ENCODE measurements around the gene ULK4.
"Not testable (repeated sequence)": the region's sequence is repeated elsewhere in the genome, so short reads cannot be mapped to it uniquely, and the experiment has no call there.

ULK4 gene

GRCh38 chr3:41565948-41566514 lies 395.9 kb downstream of the ULK4 start:
- DNase-seq = no peak

DNA sequence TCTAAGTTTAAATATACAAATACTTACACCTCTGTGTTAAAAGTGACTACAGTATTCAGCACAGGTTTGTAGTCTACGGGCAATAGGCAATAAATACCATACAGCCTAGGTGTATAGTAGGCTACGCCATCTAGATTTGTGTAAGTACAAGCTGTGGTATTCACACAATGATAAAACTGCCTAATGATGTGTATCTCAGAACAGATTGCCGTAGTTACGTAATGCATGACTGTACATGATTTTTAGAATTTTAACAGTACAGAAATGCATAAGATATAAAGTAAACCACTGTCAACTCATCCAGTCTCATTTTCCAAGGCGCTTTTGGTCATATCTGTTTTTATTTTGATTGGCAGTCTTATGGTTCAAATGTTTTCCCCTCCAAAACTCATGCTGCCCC lies 396.9 kb downstream of the ULK4 start:
- no peak for DNase-seq

GRCh38 chr3:41556245-41556644 lies 405.7 kb downstream of the ULK4 start:
- not testable (repeated sequence) for DNase-seq

- no peak for DNase-seq
These were observed 428.9 kb downstream of the ULK4 start for GRCh38 chr3:41532976-41533375.

- no peak for DNase-seq
These were observed 434.8 kb downstream of the ULK4 start for GRCh38 chr3:41526995-41527573.

GRCh38 chr3:41525303-41526064 lies 436.4 kb downstream of the ULK4 start:
- DNase-seq = no peak

DNA sequence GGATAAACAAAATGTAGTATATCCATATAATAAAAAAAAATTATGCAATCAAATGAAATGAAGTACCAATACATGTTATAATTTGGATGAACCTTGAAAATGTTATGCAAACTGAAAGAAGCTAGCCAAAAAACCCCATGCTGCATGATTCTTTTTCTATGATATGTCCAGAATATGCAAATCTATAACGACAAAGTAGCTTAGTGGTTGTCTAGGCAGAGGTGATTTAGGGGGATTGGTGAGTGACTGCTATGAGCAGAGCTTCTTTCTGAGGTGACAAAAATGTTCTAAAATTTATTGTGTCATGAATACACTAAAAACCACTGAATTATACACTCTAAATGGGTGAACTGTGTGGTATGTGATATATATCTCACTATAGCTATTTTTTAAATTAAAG lies 438.0 kb downstream of the ULK4 start:
- no peak for DNase-seq

DNA sequence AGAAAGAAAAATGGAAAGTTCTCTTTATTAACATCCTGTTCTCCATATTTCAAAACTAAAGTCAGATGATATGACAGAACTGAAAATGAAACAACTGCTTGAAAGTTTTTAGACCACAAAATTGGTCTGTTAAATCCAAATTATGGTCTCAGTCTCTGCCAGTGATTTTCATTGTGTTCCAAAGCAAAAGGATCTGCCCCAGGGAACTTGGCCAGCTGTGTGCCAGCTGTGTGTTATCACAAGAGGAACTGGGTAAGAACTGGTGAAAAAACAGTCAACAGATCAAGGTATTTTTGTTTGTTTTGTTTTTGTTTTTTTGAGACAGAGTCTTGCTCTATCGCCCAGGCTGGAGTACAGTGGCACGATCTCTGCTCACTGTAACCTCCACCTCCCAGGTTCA lies 439.3 kb downstream of the ULK4 start:
- no peak for DNase-seq

GRCh38 chr3:41521010-41521655 lies 440.8 kb downstream of the ULK4 start:
- no peak for DNase-seq

- no peak for DNase-seq
These were observed 442.2 kb downstream of the ULK4 start for GRCh38 chr3:41519746-41520145.

- DNase-seq = no peak
These were observed 443.3 kb downstream of the ULK4 start for GRCh38 chr3:41518626-41519025.

DNA sequence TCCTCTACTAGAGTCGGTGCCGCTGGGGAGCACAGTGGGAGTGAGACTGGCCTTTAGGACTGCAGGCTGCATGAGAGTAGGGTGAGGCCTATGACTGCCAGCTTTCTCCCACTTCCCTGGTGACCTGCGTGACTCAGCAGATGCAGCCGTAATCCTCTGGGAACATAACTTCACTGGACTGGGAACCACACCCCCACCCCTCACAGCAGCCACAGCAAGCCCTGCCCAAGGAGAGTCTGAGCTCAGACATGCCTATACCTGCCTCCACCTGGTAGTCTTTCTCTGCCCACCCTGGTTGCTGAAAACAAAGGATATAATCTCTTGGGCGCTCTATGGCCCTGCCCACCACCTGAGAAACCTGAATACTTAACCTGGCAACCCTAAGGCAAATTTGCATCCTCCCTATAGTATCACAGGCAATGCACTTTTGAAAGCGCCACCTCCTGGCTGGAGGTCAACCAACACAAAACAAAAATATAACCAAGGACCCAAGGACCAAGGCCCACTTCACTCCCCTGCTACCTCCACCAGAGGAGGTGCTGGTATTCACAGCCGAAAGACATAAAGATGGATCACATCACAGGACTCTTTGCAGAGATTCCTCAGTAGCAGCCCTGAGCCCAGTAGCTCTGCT lies 453.7 kb downstream of the ULK4 start:
- no peak for DNase-seq

DNA sequence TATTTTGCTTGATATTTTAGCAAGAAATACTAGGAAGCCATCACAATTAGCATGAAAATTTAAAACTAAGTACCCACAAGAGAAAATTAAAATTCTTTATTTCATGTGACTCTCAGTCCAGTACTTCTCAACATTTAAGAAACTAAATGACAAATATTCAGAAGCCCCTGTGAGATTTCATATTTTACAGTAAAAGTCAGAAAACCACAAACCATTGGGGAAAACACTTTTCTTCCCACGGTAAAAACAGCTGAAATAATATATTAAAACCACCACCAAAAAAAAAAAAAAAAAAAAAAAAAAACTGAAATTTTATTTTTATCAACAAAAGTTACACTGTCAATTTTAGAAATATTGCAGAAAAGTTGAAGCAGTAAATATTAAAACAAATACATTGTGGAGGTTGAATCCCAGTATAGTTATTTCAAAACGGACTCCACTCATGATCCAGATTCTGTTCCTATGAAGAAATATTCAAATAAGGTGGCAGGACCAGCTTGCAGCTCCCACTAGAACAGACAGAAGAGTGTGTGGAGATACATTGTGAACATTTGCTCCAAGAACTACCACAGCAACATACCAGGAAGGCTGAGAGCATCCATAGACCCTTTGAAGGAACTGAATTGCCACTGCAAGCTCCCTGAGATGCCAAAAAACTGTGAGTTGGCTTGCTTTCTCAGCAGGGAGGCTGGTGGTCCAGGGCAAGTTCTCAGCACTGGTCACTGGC lies 454.4 kb downstream of the ULK4 start:
- no peak for DNase-seq

DNA sequence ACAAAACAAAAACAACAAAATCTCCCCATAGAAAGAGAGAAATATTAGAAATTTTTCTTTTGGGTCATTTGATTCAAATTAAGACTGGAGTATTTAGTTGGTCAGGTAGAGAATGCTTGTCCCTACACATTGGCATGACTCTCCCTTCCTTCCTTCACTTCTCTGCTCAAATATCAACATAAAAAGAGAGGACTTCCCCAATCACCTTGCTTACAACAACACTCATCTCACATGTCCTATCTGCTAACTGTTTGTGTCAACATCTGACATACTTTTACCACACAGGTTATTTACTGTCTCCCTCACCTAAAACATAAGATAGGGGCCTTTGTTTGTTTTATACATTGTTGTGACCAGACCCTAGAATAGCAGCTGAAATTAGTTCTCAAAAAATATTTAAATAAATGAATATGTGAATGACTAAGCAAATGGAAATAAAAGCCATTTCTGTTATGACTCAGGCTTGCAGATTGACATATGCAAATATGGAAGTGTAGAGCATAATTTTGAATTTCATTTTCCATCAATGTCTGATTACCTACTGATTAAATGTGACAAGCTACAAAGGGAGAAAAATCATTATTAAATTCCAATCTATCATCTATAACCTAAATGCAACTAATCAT lies 457.8 kb downstream of the ULK4 start:
- DNase-seq = no peak

DNA sequence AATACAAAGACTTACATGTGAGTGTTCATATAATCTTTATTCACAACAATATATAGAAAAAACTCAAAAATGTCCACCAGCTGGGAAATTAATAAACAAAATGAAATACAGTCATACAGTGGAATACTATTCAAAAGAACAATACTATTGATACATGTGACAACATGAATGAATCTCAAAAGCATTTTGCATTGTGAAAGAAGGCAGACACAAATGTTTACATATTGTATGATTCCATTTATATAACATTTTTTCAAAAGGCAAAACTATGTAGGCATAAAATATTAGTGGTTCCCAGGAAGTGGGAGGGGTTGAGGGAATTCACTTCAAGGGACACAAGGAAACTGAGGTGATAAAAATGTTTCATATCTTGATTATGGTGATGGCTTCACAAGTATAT lies 459.4 kb downstream of the ULK4 start:
- DNase-seq = no peak

DNA sequence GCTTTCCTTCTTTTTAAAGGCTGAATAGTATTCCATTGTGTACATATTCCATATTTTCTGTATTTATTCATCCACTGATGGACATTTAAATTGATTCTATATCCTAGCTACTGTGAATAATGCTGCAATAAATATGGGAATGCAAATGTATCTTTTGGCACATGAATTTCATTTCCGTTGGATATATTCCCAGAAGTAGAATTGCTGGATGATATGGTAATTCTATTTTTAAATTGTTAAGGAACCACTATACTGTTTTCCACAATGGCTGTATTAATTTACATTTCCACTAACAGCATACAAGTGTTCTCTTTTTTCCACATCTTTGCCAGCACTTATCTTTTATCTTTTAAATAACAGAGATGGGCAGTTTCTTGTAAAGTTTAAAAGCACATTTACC lies 459.9 kb downstream of the ULK4 start:
- no peak for DNase-seq

- no peak for DNase-seq
These were observed 463.1 kb downstream of the ULK4 start for GRCh38 chr3:41498847-41499246.

GRCh38 chr3:41490360-41490759 lies 471.5 kb downstream of the ULK4 start:
- no peak for DNase-seq

DNA sequence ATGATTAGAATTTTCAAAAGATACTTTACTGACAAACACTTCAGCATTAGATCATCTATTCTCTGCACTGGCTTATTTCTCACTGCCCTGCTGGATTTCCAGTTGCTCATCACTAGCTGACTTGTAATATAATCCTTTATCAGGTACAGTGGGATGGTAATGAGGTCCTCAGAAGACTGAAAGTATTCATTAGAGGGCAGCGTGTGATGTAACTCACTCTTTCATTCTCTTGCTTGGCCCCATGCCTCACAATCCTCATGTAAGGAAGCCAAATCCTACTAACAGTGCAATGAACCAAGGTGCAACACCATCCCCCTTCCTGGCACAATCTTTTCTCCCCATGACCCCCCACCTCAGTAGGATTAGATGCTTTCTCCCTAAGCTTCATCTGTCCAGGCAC lies 472.7 kb downstream of the ULK4 start:
- no peak for DNase-seq

- no peak for DNase-seq
These were observed 473.4 kb downstream of the ULK4 start for GRCh38 chr3:41488501-41488900.

DNA sequence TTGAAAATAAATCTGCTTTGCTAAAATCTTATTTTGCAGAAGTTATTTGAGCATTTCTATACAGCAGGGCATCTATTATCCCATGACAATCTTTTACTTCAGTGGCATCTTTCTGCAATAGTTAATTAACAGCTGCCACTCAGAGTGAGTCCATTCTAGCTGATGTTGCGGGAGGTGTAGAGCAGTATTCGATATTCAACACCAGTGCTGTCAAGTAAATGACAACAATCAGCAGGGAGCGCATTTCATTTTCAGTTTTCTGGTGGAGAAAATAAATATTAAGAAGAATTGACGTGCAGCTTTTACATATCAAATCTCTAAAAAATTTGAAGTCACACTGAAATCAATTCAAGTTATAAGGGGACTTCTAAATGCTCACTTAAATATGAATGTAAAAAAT lies 476.4 kb downstream of the ULK4 start:
- DNase-seq = no peak

- DNase-seq = no peak
These were observed 479.8 kb downstream of the ULK4 start for GRCh38 chr3:41482134-41482533.
